GOT3 (cell line): ENCODE results near the gene SNRPF.

Source experiments
- DNase-seq: peaks from one replicate; lab custom pipeline; 2025; ENCODE audit warnings: mixed read lengths; lab: John Stamatoyannopoulos, UW

SNRPF gene

DNA sequence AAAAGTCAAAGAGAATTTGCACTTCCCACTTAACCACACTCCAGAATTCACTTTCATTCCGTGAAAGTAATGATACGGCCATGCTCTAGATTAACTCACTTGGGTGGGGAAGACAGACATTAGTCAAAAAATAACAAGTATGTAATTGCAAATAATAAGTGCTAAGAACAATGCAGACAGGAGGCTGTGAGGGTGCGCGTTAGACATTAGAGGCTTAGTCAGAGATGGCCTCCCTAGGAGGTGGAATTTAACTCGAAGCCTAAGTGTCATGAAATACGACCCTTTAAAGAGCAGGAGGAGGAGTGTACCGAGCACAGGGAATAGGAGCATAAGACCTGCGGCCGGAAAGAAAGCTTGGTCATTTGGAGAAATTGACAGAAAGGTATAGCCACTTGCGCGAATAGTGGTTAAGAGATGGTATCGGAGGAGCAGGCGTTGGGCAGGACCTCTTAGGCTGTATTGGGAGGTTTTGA, 628 bp downstream of the SNRPF start:
- no peak for DNase-seq

GRCh38 chr12:95859947-95860850, 1.4 kb downstream of the SNRPF start:
- DNase-seq, result no peak

DNA sequence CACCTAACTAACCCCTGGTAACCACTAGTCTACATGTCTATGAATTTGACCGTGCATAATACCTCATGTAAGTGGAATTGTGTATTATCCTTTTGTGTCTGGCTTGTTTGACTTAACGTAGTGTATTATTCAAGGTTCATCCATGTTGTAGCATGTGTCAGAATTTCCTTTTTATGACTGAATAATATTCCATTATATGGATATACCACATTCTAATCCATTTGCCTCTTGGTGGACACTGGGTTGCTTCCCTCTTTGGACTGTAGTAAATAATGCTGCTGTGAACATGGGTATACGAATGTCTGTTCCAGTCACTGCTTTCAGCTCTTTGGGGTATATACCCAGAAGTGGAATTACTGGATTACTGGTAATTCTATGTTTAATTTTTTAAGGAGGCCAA, 3.3 kb downstream of the SNRPF start:
- DNase-seq, result no peak

- no peak for DNase-seq
Observed at GRCh38 chr12:95863337-95863736, 4.6 kb downstream of the SNRPF start.

DNA sequence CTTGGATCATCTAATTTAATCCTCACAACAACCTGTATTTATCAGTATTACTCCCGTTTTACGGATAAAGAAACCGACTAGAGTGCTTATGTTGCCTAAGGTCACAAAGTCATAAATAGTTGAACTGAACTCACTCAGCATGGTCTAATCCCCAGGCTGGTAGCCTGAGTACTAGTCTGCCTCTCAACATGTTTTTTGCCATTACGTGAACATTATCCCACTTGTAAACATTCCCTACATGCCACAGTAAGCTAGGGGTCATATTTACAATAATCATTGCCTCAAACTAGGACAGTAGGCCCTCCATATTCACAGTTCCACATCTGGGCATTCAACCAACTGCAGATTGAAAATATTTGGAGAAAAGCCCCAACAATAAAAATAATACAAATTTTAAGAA, 12.1 kb downstream of the SNRPF start:
- DNase-seq, result no peak

- no peak for DNase-seq
Observed at GRCh38 chr12:95874452-95874851, 15.7 kb downstream of the SNRPF start.

DNA sequence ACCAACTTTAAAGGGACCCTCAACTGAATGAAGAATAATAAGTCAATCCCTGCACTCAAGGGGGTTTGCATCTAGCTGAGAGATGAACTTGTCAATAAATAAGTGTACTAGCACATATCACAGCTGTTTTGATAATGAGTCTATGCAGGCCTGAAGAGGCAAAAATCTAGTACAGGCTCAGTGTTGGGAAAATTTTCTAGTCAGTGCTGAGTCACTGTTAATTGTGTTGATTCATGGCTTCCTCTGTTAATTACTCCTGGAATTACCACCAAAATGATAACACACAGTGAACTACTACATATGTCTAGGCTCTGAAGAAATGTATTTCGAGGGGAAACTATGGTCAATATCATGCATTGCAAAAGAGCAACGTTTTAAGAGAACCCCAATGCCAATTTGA, 18.9 kb downstream of the SNRPF start:
- no peak for DNase-seq

GRCh38 chr12:95880895-95881294, 22.1 kb downstream of the SNRPF start:
- no peak for DNase-seq

- DNase-seq, result no peak
Observed at GRCh38 chr12:95881331-95881955, 22.7 kb downstream of the SNRPF start.

DNA sequence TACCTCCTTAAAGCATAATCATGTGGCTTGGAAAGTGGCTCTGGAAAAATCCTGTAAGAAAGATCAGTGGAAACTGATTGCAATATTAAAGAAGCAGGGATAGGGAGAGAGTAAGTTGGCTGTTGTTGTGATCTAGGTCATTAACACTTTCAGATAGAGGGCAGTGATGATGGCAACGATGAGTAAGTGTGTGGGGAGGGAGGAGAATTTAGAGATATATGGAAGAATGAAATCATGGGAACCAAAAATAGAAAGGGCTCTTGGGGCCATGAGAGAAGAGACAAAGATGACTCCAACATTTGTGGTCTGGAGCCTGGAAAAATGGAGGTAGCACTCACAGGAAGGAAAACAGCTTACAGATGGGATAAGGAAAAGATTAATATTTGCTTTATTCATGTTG, 23.3 kb downstream of the SNRPF start:
- no peak for DNase-seq

DNA sequence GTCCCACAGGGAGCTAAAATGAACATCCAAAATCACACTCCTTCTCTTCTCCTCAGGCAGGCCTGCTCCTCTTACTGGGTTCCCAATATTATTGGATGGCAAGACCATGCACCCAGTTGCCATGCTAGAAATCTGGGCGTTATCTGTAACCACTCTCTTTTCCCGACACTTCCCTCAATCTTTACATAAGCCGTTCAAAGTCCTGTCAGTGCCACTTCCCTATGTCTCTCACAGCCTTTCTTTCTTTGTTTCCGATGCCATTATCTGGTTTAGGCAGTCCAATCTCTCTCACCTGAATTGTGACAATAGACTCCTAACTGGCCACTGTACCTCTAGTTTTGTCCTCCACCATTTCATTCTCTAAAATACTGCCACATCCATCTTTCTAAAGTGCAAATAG, 24.1 kb downstream of the SNRPF start:
- DNase-seq, result no peak

DNA sequence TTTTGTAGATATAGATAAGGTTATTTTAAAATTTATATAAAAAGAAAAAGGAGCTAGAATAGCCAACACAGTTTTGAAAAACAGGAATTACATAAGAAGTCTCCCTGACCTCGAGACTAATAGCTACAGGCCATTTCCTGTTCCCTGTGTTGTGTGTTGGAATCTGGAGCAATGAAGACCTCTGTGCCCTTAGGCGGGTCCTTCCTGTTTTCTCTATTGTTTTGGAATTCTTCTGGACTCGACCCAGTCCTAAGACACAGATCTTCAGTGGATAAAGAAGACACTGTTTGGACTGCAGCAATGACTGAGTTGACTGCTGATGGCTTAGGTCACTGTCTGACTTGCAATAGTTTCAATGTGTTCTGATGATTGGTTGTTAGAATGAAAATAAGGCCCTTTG, 26.2 kb downstream of the SNRPF start:
- DNase-seq, result no peak

- no peak for DNase-seq
Observed at GRCh38 chr12:95887311-95887710, 28.6 kb downstream of the SNRPF start.

GRCh38 chr12:95890958-95891357, 32.2 kb downstream of the SNRPF start:
- no peak for DNase-seq

GRCh38 chr12:95896846-95897245, 38.1 kb downstream of the SNRPF start:
- no peak for DNase-seq

DNA sequence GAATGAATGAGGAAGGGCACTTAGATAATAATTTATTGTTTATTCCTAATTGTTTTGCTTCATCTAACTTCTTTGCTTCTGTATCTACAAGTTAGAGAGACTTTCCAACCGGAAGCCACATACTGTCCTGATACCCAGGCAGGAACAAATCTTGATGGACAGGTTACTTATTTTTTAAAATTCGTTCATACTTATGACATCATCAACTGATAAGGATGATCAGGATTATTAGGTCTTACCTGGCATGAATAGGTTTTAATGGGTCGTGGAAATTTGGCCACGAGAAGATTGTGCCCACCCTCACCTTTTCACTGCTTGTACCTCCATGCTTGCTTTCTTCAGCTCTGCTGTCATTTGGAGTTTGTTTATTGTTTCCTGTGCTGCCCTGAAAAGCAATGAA, 39.3 kb downstream of the SNRPF start:
- no peak for DNase-seq

GRCh38 chr12:95908573-95908972, 49.8 kb downstream of the SNRPF start:
- DNase-seq, result no peak

- no peak for DNase-seq
Observed at GRCh38 chr12:95909871-95910270, 51.1 kb downstream of the SNRPF start.
